Activated CD8-positive, alpha-beta memory T cell treated with anti-CD3 and anti-CD28 coated beads for 36 hours (primary cell): Measurements from ENCODE around the gene ISOC1. TPM values are rescaled to one million over a fixed set of nuclear protein-coding genes. Genes with fewer than 3 reads are reported as not detected.

Experiments
- CTCF ChIA-PET: fragments of 350-600 bp; sonication (Branson Sonifier 250); formaldehyde crosslinking; loops from one replicate; lab custom pipeline; 2021; ENCODE audit warnings: antibody characterized with exemption; lab: Charles Lee
- POLR2A ChIA-PET: fragments of 350-600 bp; sonication (Branson Sonifier 250); formaldehyde crosslinking; loops from one replicate; lab custom pipeline; 2021; ENCODE audit warnings: antibody characterized with exemption; lab: Charles Lee
- total RNA-seq, 2 experiments: library from RNA; stranded (reverse); gene quantifications; one replicate each; pipeline ENCODE4 v1.2.3, GENCODE V29; 2021

The ISOC1 gene
- total RNA-seq, 2 experiments from 2014 or later, result 24.0 to 24.6 TPM

DNA sequence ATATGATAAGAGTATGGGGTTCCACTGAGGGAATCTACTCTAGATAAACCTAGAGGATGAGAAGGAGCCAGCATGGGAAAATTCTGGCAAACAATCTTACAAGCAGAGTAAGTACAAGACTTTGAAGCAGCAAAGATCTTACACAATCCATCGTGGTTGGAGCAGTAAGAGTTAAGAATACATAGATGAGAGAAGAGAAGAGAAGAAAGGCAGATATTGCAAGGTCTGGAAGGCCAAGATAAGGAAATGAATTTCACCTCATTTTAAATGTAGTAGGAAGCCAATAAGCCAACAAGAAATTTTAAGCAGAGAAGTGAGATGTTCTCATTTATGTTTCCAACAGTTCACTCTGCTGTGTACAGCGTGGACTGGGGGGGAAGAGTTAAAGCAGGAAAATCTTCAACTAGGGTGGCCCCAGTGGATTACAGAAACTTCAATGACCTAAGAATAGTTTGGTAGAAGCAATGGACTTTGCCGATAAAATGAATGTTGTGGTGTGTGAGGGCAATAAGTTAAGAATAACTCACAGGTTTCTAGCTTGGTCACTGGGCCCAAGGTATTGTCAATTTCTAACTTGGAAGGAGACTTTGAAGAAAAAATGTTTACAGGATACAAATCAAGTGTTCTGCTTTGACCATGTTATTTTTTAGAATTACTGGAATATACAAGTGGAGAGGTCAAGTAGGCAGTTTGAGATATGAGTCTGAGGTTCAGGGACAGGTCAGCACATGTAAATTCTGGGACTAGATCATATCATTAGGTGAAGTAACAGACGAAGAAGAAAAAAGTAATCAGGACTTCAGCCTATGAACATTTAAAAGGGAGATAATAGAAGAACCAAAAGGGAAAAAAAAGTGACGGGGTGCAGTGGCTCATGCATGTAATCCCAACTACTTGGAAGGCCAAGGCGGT lies 12.1 kb upstream of the ISOC1 start:
- CTCF ChIA-PET, result no interaction called here
- POLR2A ChIA-PET, result no interaction called here

- POLR2A ChIA-PET, result interaction anchor here (1.2 to 1.6 kb wide), 2 partner anchors 24 to 31 kb away, joined by 3 to 5 read pairs; no protein-coding TSS in a partner anchor
- CTCF ChIA-PET, result interaction anchor here (1.2 to 1.5 kb wide), 3 partner anchors 30 to 676 kb away, joined by 3 to 6 read pairs (median 6); no protein-coding TSS in a partner anchor
Observed at GRCh38 chr5:129094924-129095899, 663 bp downstream of the ISOC1 start.

DNA sequence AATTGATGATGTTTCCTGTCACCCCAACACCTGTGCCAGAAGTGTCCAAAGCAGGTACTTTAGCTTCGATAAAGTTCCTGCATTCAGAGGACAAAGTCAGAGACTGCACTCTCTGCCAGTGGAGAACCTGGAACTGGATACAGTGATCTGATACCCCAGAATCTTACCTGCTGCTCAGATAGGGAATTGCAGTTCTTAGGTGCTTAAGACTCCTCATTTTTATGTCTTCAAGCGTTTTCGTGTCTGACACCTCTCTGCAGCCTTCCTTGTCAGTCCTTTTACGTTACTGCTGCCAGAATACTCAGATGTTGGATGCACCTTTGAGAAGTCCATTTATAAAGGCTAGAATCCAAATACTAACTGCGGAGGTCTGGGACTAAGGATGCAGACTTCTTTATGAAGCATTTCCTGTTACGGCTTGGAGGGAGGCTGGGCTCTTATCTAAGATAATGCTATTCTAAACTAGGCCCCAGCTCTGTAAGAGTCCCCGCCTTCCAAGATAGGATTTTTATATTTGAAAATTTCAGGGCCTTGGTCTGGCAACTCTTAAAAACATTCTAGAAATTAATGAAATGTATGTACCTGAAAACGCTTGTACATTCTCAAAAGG lies 1.9 kb downstream of the ISOC1 start:
- POLR2A ChIA-PET, result interaction anchor here (0.5 kb wide), 1 partner anchor 42 kb away, joined by 4 read pairs; no protein-coding TSS in a partner anchor

GRCh38 chr5:129097498-129098296 lies 3.1 kb downstream of the ISOC1 start:
- CTCF ChIA-PET, result no interaction called here
- POLR2A ChIA-PET, result no interaction called here

More for the DNA sequence above, 1.9 kb downstream of the ISOC1 start:
- CTCF ChIA-PET, result no interaction called here

- ChIA-PET CTCF (interaction anchor here (0.6 kb wide), 1 partner anchor 25 kb away, joined by 3 read pairs; no protein-coding TSS in a partner anchor), POLR2A (no interaction called here)
Observed at GRCh38 chr5:129098488-129099183, 4.1 kb downstream of the ISOC1 start.

GRCh38 chr5:129099184-129099569 lies 4.6 kb downstream of the ISOC1 start:
- ChIA-PET POLR2A (no interaction called here), CTCF (interaction anchor here (0.6 kb wide), 1 partner anchor 26 kb away, joined by 3 read pairs; no protein-coding TSS in a partner anchor)

DNA sequence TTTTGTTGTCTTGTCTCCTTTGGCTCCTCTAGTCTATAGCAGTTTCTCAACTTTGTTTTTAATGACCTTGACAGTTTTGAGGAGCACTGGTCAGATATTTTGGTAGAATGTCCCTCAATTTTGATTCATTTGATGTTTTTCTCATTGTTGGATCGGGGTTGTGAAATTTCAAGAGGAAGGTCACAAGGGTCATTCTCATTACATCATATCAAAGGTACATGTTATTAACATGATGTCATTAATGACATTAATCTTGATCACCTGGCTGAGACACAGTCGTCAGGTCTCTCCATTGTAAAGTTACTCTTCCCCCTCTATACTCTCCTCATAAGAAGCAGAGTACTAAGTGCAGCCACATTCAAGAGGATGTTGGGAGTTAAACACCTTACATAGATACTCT lies 7.2 kb downstream of the ISOC1 start:
- CTCF ChIA-PET, result no interaction called here
- POLR2A ChIA-PET, result no interaction called here

DNA sequence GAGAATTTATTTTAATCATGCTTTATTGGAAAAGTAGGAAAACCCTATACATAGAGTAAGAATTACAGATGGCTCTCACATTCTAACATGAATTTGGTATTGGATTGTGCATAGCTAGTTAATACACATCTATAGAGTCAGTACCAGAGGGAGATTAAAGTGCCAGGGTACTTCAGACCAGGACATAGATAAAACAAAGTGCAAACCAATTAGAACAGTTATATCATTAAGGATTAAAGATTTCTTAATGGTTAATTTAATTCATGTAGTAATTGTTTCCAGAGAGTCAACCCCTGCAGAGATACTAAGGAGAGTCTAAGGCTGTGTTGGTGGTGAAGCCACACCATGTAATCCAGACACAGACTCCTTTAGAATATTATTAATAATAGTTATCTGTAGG lies 8.8 kb downstream of the ISOC1 start:
- CTCF ChIA-PET, result no interaction called here
- POLR2A ChIA-PET, result no interaction called here

DNA sequence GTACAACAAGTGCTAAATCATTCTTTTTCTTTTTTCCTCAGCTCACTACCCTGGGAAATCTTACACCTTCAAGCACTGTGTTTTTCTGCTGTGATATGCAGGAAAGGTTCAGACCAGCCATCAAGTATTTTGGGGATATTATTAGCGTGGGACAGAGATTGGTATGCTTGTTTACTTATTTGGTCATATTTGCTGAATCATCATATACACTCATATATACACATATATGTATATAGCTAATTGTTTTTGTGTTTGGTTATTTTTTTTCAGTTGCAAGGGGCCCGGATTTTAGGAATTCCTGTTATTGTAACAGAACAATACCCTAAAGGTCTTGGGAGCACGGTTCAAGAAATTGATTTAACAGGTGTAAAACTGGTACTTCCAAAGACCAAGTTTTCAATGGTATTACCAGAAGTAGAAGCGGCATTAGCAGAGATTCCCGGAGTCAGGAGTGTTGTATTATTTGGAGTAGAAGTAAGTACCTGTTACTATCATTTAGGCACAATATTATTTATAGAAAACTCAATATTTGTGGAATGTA lies 10.4 kb downstream of the ISOC1 start:
- ChIA-PET CTCF (no interaction called here), POLR2A (no interaction called here)

DNA sequence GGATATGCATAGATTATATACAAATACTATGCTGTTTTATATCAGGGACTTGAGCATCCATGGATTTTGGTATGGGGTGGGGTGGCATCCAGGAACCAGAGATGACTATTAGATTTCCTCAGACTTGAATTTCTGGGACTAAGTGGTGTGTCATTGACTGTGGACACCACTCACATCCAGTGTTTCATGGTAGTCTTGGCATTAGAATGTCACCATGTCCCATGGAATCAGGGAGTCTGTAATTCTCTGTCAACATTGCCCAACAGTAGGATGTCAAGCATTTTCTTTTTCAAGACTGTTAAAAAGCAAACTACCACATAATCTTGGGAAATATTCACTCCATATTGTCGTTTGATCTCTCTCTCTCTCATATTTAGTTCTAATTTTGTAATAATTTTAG lies 13.1 kb downstream of the ISOC1 start:
- ChIA-PET CTCF (no interaction called here), POLR2A (no interaction called here)

DNA sequence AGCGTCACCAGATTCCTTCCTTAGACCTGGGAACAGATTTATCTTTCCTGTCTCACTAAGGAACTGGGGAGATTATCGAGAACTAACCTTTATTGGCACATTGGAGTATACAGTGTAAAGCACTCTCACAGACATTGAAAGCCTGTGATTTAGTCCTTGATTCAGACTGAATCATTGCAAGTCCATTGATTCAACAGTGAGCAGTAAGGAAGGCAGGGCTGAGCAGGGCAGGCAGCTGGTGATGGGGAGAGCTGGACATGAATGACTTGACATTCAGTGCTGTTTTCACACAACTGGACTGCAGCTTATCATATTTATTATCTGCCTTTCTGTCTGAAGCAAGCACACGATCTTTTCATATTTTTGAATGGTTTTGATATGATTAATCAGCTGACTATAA lies 16.2 kb downstream of the ISOC1 start:
- ChIA-PET POLR2A (no interaction called here), CTCF (no interaction called here)

- CTCF ChIA-PET, result no interaction called here
- POLR2A ChIA-PET, result no interaction called here
Observed at GRCh38 chr5:129111351-129111750, 16.8 kb downstream of the ISOC1 start.

DNA sequence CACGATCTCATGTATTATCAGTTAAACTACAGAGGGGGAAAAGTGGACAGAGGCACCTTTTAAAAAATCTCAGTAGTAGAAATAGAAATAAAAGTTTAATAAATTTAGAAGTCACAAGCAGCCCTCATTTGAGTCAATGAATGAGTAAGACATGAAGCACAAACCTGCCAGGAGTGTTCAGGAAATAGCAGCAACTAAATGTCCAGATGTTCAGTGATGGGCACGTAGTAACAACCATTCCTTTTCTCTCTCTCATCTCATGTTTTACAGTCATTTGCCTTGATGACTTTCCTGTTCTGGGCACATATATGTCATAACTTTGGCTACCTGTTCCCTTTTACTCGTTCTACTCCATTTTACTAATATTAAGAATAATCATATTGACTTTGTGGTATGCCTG lies 17.7 kb downstream of the ISOC1 start:
- ChIA-PET CTCF (no interaction called here), POLR2A (no interaction called here)

DNA sequence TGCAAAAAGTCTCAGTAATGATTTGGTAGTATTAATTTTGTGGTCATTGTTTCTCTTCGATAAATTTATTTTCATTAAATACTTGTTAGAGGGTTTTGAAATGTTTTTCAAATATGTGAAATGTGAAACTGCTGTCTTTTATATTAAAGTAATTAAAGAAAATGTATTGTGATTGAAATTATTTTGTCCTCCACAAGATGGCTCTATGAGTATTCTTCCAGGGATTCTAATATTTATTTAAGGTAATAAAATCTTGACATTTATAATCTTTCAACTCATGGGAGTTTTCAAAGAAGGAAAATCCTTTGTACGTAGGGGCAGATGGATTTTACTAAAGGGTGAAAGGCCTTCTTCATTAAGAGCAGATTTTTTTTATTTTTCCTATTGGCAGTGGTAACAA lies 19.3 kb downstream of the ISOC1 start:
- ChIA-PET POLR2A (no interaction called here), CTCF (no interaction called here)

- ChIA-PET CTCF (no interaction called here), POLR2A (no interaction called here)
Observed at GRCh38 chr5:129114539-129115193, 20.1 kb downstream of the ISOC1 start.

- POLR2A ChIA-PET, result no interaction called here
- CTCF ChIA-PET, result interaction anchor here (0.7 kb wide), 1 partner anchor 1143 kb away, joined by 3 read pairs; no protein-coding TSS in a partner anchor
Observed at GRCh38 chr5:129115680-129116079, 21.1 kb downstream of the ISOC1 start.

DNA sequence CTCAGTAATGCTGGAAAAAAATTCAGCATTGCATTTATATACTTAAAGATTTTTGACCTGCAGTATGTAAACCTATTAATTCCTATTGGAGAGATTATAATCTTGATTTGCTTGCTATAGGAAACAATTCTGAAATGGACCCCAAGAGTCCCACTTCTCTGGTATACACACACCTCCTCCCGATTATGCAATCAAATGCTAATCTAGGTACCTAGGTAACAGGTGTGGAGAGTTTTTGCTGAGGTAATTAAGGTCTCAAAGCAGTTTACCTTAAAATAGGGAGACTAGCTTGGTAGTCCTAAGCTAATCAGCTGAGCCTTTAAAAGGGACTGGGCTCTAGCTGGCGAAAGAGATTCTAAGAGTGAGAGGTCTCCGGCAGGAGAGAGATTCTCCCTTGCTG lies 22.2 kb downstream of the ISOC1 start:
- CTCF ChIA-PET, result no interaction called here
- POLR2A ChIA-PET, result no interaction called here
